GM19193 (cell line): ENCODE results near the gene GNG13.

Experiments used
- POLR2A ChIP-seq: IDR thresholded peaks from 4 replicates; pipeline ENCODE4 v1.6.1; 2011; ENCODE audit not compliant: insufficient read depth, insufficient read length; ENCODE audit errors: extremely low read depth

GNG13 gene

GRCh38 chr16:839643-840408 is 39.3 kb upstream of the GNG13 start:
- TF ChIP-seq POLR2A, result no peak

GRCh38 chr16:838741-839140 is 38.2 kb upstream of the GNG13 start:
- no peak for TF ChIP-seq POLR2A

DNA sequence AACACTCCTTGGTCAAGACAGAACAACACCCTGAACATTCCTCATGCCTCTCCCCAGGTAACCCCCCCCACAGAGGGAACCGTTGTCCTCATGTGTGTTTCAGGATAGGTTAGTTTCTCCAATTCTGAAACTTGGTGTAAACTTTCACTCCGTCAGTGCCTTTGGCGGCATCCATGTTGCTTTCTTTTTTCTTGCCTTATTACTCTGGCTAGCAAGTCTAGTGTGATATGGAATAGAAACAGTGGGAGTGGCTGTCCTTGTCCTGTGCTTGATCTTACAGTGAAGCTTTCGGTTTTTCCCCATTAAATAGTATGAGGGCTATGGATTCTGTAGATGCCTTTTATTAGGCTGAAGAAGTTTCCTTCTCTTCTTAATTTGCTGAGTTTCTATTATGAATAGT is 35.7 kb upstream of the GNG13 start:
- no peak for TF ChIP-seq POLR2A

- no peak for TF ChIP-seq POLR2A
These were observed 34.8 kb upstream of the GNG13 start for GRCh38 chr16:835373-835772.

DNA sequence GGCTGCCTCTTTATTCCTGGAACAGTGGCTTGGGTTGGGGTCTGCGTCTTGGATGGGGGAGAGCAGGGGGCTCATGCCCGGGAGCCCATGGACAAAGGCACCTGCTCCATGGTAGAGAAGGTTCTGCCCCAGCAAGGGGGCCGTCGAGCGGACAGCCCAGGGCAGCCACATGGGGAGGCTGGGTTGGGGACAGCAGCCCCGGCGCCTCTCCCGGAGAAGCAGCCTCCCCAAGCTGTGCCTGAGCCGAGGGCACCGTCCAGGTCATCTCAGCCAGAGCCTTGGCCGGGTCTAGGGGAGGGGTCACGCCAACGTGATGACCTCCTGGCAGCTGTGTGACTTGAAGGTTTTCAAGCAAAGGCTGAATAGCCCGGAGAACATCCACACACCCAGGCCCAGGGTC is 32.9 kb upstream of the GNG13 start:
- no peak for TF ChIP-seq POLR2A

- no peak for TF ChIP-seq POLR2A
These were observed 32.3 kb upstream of the GNG13 start for GRCh38 chr16:832652-833336.

GRCh38 chr16:831571-832413 is 31.3 kb upstream of the GNG13 start:
- TF ChIP-seq POLR2A, result no peak

- TF ChIP-seq POLR2A, result no peak
These were observed 30.5 kb upstream of the GNG13 start for GRCh38 chr16:830871-831570.

DNA sequence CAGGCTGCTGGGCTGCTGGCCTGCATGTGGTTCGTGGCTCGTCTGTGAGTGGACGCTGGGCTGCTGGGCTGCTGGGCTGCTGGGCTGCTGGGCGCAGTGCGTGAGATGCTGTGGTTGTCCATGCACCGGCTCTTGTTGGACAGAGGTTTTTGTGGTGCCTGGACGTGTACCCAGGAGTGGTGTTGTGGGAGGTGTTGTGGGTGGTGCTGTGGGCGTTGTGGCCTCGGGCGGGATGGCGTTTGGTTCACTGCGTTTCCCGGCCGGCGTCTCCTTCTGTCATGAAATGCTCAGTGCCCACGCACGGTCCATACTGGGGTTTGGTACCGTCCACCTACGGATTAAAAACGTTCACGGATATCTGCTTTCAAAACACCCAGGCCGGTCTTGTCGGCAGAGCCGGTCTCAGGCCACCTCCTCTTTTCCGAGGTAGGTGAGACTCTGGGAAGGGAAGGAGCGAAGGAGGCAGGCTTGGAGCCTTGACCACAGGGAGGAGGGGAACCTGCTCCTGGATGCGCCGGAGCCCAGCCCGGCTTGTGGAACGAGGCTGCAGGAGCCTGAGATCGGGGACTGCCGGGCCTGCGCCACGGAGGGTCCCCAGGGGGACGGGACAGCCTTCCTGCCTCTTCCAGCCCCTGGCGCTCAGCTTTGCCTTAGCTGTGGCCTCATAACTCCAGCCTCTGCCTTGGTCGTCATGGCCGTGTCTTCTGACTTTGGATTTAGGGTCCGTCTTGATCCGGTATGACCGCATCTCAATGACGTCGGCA is 29.8 kb upstream of the GNG13 start:
- TF ChIP-seq POLR2A, result no peak

- TF ChIP-seq POLR2A, result no peak
These were observed 28.4 kb upstream of the GNG13 start for GRCh38 chr16:828891-829290.

GRCh38 chr16:827513-827912 is 27.0 kb upstream of the GNG13 start:
- TF ChIP-seq POLR2A, result no peak

DNA sequence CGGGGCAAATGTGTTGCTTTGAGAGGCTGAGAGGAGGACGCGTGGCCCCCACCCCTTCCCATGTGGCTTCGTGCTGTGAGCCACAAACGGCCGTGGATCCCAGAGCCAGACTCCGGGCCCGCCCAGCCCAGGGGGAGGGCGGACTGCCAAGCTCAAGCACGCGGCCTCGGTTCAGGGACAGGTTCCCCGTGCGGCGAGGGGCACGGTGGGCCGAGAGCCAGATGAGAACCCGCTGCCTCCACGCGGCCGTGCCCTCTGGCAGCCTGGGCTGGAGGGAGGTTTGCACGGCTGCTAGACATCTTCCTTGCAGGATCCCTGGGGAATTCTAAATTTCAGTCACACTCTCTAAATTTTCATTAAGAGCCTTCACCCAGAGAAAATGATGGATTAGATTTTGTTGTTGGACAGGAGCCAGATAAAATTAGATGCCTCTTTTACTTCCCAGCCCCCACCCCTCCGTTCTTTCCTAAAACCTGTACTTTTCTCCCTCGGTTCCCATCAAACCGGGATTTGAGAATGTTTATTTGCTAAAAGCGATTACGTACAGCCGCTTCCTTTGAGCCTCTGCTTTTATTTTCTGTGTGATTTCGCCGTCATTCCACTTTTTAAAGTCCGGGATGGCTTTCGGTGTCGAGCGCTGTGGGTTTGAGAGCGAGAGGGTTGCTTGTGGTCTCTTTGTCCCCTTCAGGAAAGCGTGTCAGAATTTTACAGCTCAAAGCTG is 25.0 kb upstream of the GNG13 start:
- no peak for TF ChIP-seq POLR2A

GRCh38 chr16:824601-825000 is 24.1 kb upstream of the GNG13 start:
- TF ChIP-seq POLR2A, result no peak

DNA sequence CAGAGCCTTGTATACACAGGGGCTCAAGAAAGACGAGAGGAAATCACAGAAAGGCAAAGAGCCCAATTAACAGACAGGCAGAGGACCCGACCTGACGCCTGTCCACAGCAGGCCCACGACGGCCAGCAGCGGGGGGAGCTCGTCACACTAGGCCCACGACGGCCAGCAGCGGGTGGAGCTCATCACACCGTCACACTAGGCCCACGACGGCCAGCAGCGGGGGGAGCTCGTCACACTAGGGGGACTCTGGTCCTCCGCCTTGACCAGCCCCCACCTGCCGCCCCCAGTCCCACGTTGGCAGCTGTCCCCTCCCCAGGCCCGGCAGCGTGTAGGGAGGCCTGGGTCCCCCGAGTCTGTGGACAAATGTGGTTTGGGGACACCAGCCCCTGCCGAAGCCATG is 23.7 kb upstream of the GNG13 start:
- TF ChIP-seq POLR2A, result no peak

DNA sequence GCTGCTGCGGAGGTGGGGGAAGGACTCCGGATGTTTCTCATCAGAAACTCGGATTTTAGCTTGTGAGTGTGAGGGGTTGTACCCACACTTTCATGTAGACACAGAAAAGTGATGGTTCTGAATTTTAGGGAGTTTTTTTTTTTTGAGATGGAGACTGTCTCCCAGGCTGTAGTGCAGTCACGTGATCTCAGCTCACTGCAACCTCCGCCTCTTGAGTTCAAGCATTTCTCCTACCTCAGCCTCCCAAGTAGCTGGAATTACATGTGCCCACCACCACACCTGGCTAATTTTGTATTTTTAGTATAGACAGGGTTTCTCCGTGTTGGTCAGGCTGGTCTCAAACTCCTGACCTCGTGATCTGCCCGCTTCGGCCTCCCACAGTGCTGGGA is 22.4 kb upstream of the GNG13 start:
- no peak for TF ChIP-seq POLR2A
